Naive thymus-derived CD4-positive, alpha-beta T cell (primary cell): ENCODE measurements around the gene LDLRAD1. TPM values are rescaled to one million over a fixed set of nuclear protein-coding genes. Genes with fewer than 3 reads are reported as not detected.

Experiments used
- ATAC-seq: fragments of 150-1000 bp; cut with Tn5 transposase; 2 replicates; pipeline ENCODE4 v1.10.0; 2021; ENCODE audit warnings: mild to moderate bottlenecking, moderate library complexity
- CTCF ChIA-PET: fragments of 350-600 bp; sonication (Branson Sonifier 250); formaldehyde crosslinking; loops from one replicate; lab custom pipeline; 2021; ENCODE audit warnings: antibody characterized with exemption; lab: Charles Lee
- POLR2A ChIA-PET: fragments of 350-600 bp; sonication (Branson Sonifier 250); formaldehyde crosslinking; loops from one replicate; lab custom pipeline; 2021; ENCODE audit warnings: antibody characterized with exemption, inconsistent platforms; lab: Charles Lee
- DNase-seq, 9 donors: peaks; one replicate each; pipeline versions ENCODE4 v3.0.0 to v3.0.0-alpha.2; 2020 to 2022; ENCODE audit warnings: mixed read lengths in 1 of 9
- H3K27ac ChIP-seq: one replicate; pipeline ENCODE4 v1.7.0; 2013; ENCODE audit warnings: mild to moderate bottlenecking, low read depth, low read length, moderate library complexity
- H3K27me3 ChIP-seq, 2 donors: one replicate each; pipeline ENCODE4 v1.7.0; 2013; ENCODE audit warnings: low read length in 2 of 2, mild to moderate bottlenecking in 2 of 2, moderate library complexity in 2 of 2; ENCODE audit not compliant: control insufficient read depth in 2 of 2, insufficient read depth in 2 of 2
- H3K36me3 ChIP-seq, 3 experiments: 1 replicate in 2 of 3; 2 replicates in 1 of 3; pipeline ENCODE4 v1.7.0; 2013; ENCODE audit warnings: low read length in 3 of 3, mild to moderate bottlenecking in 3 of 3, moderate library complexity in 1 of 3; ENCODE audit not compliant: insufficient read depth in 3 of 3, control insufficient read depth in 2 of 3
- H3K4me1 ChIP-seq, 2 donors: one replicate each; pipeline ENCODE4 v1.7.0; 2013; ENCODE audit warnings: low read length in 2 of 2, mild to moderate bottlenecking in 2 of 2, moderate library complexity in 1 of 2; ENCODE audit not compliant: control insufficient read depth in 2 of 2, insufficient read depth in 2 of 2
- H3K4me3 ChIP-seq: 2 replicates; pipeline ENCODE4 v1.7.0; 2013; ENCODE audit warnings: mild to moderate bottlenecking, low read length
- H3K9me3 ChIP-seq, 3 experiments: 1 replicate in 2 of 3; 2 replicates in 1 of 3; pipeline ENCODE4 v1.7.0; 2013; ENCODE audit warnings: low read length in 3 of 3; ENCODE audit not compliant: control insufficient read depth in 2 of 3
- H3K27ac Mint-ChIP-seq, 9 donors: one replicate each; pipeline ENCODE4 v1.8.0; 2020 to 2022; ENCODE audit warnings: mixed read lengths in 9 of 9, mild to moderate bottlenecking in 8 of 9, moderate library complexity in 5 of 9, inconsistent platforms in 2 of 9
- H3K27me3 Mint-ChIP-seq, 5 donors: one replicate each; pipeline ENCODE4 v1.8.0; 2021 to 2022; ENCODE audit warnings: mixed read lengths in 5 of 5, mild to moderate bottlenecking in 1 of 5
- H3K36me3 Mint-ChIP-seq, 5 donors: one replicate each; pipeline ENCODE4 v1.8.0; 2020 to 2022; ENCODE audit warnings: mixed read lengths in 5 of 5, mild to moderate bottlenecking in 3 of 5, inconsistent platforms in 1 of 5
- H3K4me1 Mint-ChIP-seq, 7 donors: one replicate each; pipeline ENCODE4 v1.8.0; 2020 to 2022; ENCODE audit warnings: mixed read lengths in 7 of 7, mild to moderate bottlenecking in 3 of 7, inconsistent platforms in 1 of 7
- H3K4me3 Mint-ChIP-seq, 10 donors: one replicate each; pipeline ENCODE4 v1.8.0; 2020 to 2022; ENCODE audit warnings: mild to moderate bottlenecking in 10 of 10, mixed read lengths in 10 of 10, moderate library complexity in 6 of 10, inconsistent platforms in 2 of 10
- H3K9me3 Mint-ChIP-seq, 11 donors: one replicate each; pipeline ENCODE4 v1.8.0; 2020 to 2022; ENCODE audit warnings: mixed read lengths in 11 of 11, mild to moderate bottlenecking in 4 of 11, inconsistent platforms in 1 of 11, moderate library complexity in 1 of 11
- intact Hi-C, 2 donors: fragments of 100-400 bp; cut with micrococcal nuclease; formaldehyde crosslinking; loops; one replicate each; pipeline ENCODE4 v1.15.1; 2023
- microRNA-seq: library from miRNA; unstranded; fragments of <30 nt; microRNA quantifications from one replicate; pipeline ENCODE4 v1.2.0, GENCODE V29; 2022; ENCODE audit warnings: borderline microRNAs expressed
- polyA plus RNA-seq, 2 donors: library from polyadenylated mRNA; unstranded; fragments of 300-500 nt; fragmentation: Illumina TruSeq; gene quantifications; one replicate each; pipeline ENCODE4 v1.2.3, GENCODE V29; 2021
- total RNA-seq, 6 experiments: library from RNA in 5 of 6; stranded (reverse) in 5 of 6; gene quantifications; 1 replicate in 5 of 6; 2 replicates in 1 of 6; pipeline ENCODE4 v1.2.3 and lab custom pipeline; 2021 to 2026

The LDLRAD1 gene
- total and polyA plus RNA-seq, 7 experiments from 2014 or later = not detected

DNA sequence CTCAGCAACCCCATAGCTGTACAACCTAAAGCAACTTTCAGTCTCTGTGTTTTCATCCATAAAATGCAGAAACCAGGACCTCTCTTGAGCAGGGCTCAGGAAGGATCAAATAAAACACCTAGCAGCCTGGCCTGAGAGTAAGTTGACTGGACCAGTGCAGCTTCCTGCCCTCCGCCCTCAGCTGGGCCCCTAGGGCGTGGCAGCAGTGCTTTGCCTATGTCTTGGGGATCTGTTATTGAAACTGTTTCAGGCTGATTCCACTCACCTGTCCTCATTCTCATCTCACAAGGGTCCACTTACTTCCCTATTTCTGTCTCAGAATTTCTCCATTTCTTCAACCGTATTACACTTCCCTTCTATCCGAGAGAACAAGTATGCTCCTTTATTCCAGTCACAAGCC, 54.5 kb downstream of the LDLRAD1 start:
- DNase-seq = no peak
- no peak overlapping the region for H3K27ac ChIP-seq
- ChIA-PET POLR2A (interaction anchor here (0.7 kb wide), 1 partner anchor 19 kb away, joined by 4 read pairs; the partner anchor contains the start of gene IFT25), CTCF (interaction anchor here (2.0 kb wide), 1 partner anchor 103 kb away, joined by 10 read pairs; no protein-coding TSS in a partner anchor)
- no peaks in the 10 kb centered on the region for H3K4me1 ChIP-seq
- H3K27me3 ChIP-seq = no peaks in the 10 kb centered on the region
- Mint-ChIP-seq H3K27me3 (no peaks in the 10 kb centered on the region), H3K4me3 (no peak overlapping the region), H3K4me1 (peaks cover 0 to 4% (median 0%) of the 10 kb centered on the region in 7 donors), H3K36me3 (peaks cover 7 to 50% (median 20%) of the 10 kb centered on the region in 5 donors), H3K9me3 (no peaks in the 10 kb centered on the region), H3K27ac (no peak overlapping the region)
- intact Hi-C loops = no loop called here
- no peak for ATAC-seq
- H3K36me3 ChIP-seq = peaks cover 7 to 50% (median 13%) of the 10 kb centered on the region in 3 experiments
- H3K9me3 ChIP-seq = no peaks in the 10 kb centered on the region
- H3K4me3 ChIP-seq = no peak overlapping the region

DNA sequence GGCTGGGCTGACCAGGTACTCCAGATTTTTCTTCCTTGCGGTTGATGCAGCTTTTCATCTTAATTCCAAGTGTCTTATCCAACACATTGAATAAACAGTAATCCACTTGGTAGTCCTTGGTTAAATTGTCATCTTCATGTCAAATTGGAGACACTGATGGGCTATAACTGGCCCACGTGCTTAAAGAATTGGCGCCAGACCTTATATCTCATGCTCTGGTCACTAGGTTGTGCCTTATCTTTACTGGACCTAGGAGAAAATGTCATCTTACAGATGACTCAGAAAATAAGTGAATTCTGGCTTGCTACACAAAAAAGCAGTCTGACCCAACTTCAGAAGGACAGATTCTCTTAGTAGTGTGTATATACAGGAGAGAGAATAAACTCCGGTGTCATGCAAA, 55.6 kb downstream of the LDLRAD1 start:
- Histone ChIP-seq H3K27me3 (no peaks in the 10 kb centered on the region), H3K4me3 (no peak overlapping the region), H3K36me3 (peaks cover 7 to 44% (median 13%) of the 10 kb centered on the region in 3 experiments), H3K9me3 (no peaks in the 10 kb centered on the region), H3K27ac (no peak overlapping the region), H3K4me1 (no peaks in the 10 kb centered on the region)
- ATAC-seq (no peak), DNase-seq (no peak)
- Mint-ChIP-seq H3K4me3 (no peak overlapping the region), H3K36me3 (peaks cover 7 to 44% (median 18%) of the 10 kb centered on the region in 5 donors), H3K4me1 (peaks cover under 1 to 4% (median 2%) of the 10 kb centered on the region in 7 donors), H3K27me3 (no peaks in the 10 kb centered on the region), H3K27ac (no peak overlapping the region), H3K9me3 (no peaks in the 10 kb centered on the region)
- CTCF ChIA-PET = interaction anchor here (1.0 to 2.0 kb wide), 2 partner anchors 102 to 104 kb away, joined by 4 to 10 read pairs; no protein-coding TSS in a partner anchor
- POLR2A ChIA-PET = interaction anchor here (1.4 kb wide), 1 partner anchor 17 kb away, joined by 4 read pairs; the partner anchor contains the start of gene IFT25
- intact Hi-C loops = no loop called here

DNA sequence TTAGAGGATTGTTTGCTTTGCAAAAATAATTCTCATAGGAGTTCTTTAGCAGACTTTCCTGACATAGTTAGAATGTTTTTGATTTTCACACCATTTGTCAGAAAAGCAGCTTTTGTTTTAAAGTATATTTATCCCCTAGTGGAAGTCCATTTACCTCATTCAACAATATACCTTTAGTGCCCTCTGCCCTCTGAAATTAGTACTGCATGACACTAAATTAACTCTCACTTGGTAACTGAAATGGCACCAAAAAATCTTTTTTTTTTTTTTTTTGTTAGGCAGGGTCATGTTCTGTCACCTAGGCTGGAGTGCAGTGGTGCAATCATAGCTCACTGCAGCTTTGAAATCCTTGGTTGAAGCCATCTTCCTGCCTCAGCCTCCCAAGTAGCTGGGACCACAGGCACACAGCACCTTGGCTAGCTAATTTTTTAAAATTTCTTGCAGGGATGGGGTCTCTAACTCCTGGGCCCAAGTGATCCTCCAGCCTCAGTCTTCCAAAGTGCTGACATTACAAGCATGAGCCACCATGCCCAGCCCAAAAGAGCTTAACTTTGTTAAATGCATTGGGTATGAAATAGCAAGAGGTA, 58.2 kb downstream of the LDLRAD1 start:
- Histone ChIP-seq H3K4me3 (no peak overlapping the region), H3K27ac (no peak overlapping the region), H3K9me3 (no peaks in the 10 kb centered on the region), H3K4me1 (no peaks in the 10 kb centered on the region), H3K27me3 (no peaks in the 10 kb centered on the region), H3K36me3 (peaks cover 7 to 44% (median 13%) of the 10 kb centered on the region in 3 experiments)
- Mint-ChIP-seq H3K36me3 (peaks cover 7 to 41% (median 14%) of the 10 kb centered on the region in 5 donors), H3K4me3 (no peak overlapping the region), H3K27ac (no peak overlapping the region), H3K9me3 (no peaks in the 10 kb centered on the region), H3K4me1 (peaks cover 4 to 14% (median 5%) of the 10 kb centered on the region in 7 donors), H3K27me3 (no peaks in the 10 kb centered on the region)
- ChIA-PET POLR2A (interaction anchor here (0.6 to 2.0 kb wide), 4 partner anchors 10 to 460 kb away, joined by 4 to 10 read pairs (median 6); partner anchors contain the start of genes IFT25 and LRRC42), CTCF (interaction anchor here (0.6 to 3.7 kb wide), 20 partner anchors 10 to 1241 kb away, joined by 3 to 110 read pairs (median 6); partner anchors contain the start of genes IFT25, LRRC42 and YIPF1)
- peak; percentile 86 for ATAC-seq
- intact Hi-C loops = loop anchor here (1.0 to 5.0 kb wide), 4 partner anchors 13 to 472 kb away; partner anchors contain the start of gene LRRC42 (in 1 of the 2)
- DNase-seq = peak in 7 of 9 donors; percentile 33 to 62 (median 46)

Small RNAs within 50 kb of the gene (microRNA-seq; reads per million reads assigned to microRNA genes)
- gene MIR4781 = 6.7 reads per million, percentile 8 among the genes with 10 or more reads in this experiment

Other genes starting within 250 kb of the LDLRAD1 start
- 10 to 100 TPM in 3 of 5 experiments, 1 to 10 TPM in 2; 6.9 to 20.2 (median 13.2) TPM for gene NDC1, start 179.9 kb downstream of the LDLRAD1 start, total RNA-seq
- 10 to 100 TPM in 1 of 2 donors, 1 to 10 TPM in 1; 9.7 to 10.8 TPM for gene NDC1, start 179.9 kb downstream of the LDLRAD1 start, polyA plus RNA-seq
- gene YIPF1, start 128.4 kb downstream of the LDLRAD1 start, total RNA-seq = 10 to 100 TPM; 10.5 to 18.0 (median 16.3) TPM
- 10 to 100 TPM; 20.6 to 27.4 TPM for gene YIPF1, start 128.4 kb downstream of the LDLRAD1 start, polyA plus RNA-seq
- not detected for gene DIO1, start 124.0 kb downstream of the LDLRAD1 start, total RNA-seq
- not detected for gene DIO1, start 124.0 kb downstream of the LDLRAD1 start, polyA plus RNA-seq
- 10 to 100 TPM; 17.5 to 59.9 (median 41.3) TPM for gene IFT25, start 72.5 kb downstream of the LDLRAD1 start, total RNA-seq
- gene IFT25, start 72.5 kb downstream of the LDLRAD1 start, polyA plus RNA-seq = 10 to 100 TPM; 38.0 to 53.7 TPM
- 10 to 100 TPM in 1 of 5 experiments, 1 to 10 TPM in 4; 6.2 to 20.3 (median 7.8) TPM for gene LRRC42, start 71.8 kb downstream of the LDLRAD1 start, total RNA-seq
- gene LRRC42, start 71.8 kb downstream of the LDLRAD1 start, polyA plus RNA-seq = 10 to 100 TPM in 1 of 2 donors, 1 to 10 TPM in 1; 7.7 to 13.8 TPM
- gene TMEM59, start 35.0 kb upstream of the LDLRAD1 start, total RNA-seq = 100 to 1,000 TPM; 127 to 197 (median 183) TPM
- gene TMEM59, start 35.0 kb upstream of the LDLRAD1 start, polyA plus RNA-seq = 100 to 1,000 TPM; 403 to 545 TPM
- 10 to 100 TPM in 3 of 5 experiments, 1 to 10 TPM in 2; 6.3 to 15.1 (median 12.2) TPM for gene TCEANC2, start 35.4 kb upstream of the LDLRAD1 start, total RNA-seq
- gene TCEANC2, start 35.4 kb upstream of the LDLRAD1 start, polyA plus RNA-seq = 1 to 10 TPM; 7.7 to 9.3 TPM
- under 1 TPM in 2 of 5 experiments, not detected in 3; 0.22 to 0.30 TPM for gene CDCP2, start 134.8 kb upstream of the LDLRAD1 start, total RNA-seq
- not detected for gene CDCP2, start 134.8 kb upstream of the LDLRAD1 start, polyA plus RNA-seq
- gene CYB5RL, start 181.8 kb upstream of the LDLRAD1 start, total RNA-seq = 10 to 100 TPM in 2 of 5 experiments, 1 to 10 TPM in 3; 5.1 to 13.5 (median 7.1) TPM
- gene CYB5RL, start 181.8 kb upstream of the LDLRAD1 start, polyA plus RNA-seq = 1 to 10 TPM; 3.4 to 3.6 TPM
- 10 to 100 TPM; 25.4 to 86.7 (median 36.4) TPM for gene MRPL37, start 182.0 kb upstream of the LDLRAD1 start, total RNA-seq
- 10 to 100 TPM; 54.8 to 64.1 TPM for gene MRPL37, start 182.0 kb upstream of the LDLRAD1 start, polyA plus RNA-seq